Right lobe of liver (tissue), 4 donors: ENCODE data around the gene ERCC4.

Experiments
- CTCF ChIP-seq, 4 donors: fragments of 200-600 bp in 3 of 4; fragments of 450-650 bp in 1 of 4; IDR thresholded peaks; one replicate each; pipeline versions ENCODE4 v1.5.1 to v1.8.0; 2016 to 2022; ENCODE audit warnings: antibody characterized with exemption in 4 of 4, mild to moderate bottlenecking in 2 of 4
- POLR2A ChIP-seq: fragments of 450-650 bp; IDR thresholded peaks from one replicate; pipeline ENCODE4 v1.6.1; 2017; ENCODE audit warnings: antibody characterized with exemption, mild to moderate bottlenecking
- donor health status: DM: no; HTN: no; CAD: no.
- donor health status: DM: no; HTN: no; CAD: no.
- donor health status: DM: no; HTN: yes; CAD: no.

- TF ChIP-seq POLR2A (no peak), CTCF (IDR thresholded peaks at IDR 0.05) (peak in 3 of 4 donors; percentile 14 to 39 (median 34))
Observed at GRCh38 chr16:13935408-13935807, 15.5 kb downstream of the ERCC4 start.
